Tibial nerve (tissue), 4 donors: Measurements from ENCODE around the gene KISS1. TPM values are rescaled to one million over a fixed set of nuclear protein-coding genes. Genes with fewer than 3 reads are reported as not detected.

Experiments used
- DNase-seq, 2 donors: peaks; one replicate each; pipeline ENCODE4 v3.0.0-alpha.2; 2019; ENCODE audit warnings: low spot score in 2 of 2
- H3K27ac ChIP-seq, 4 donors: fragments of 200-600 bp; sonication (generic) in 3 of 4; one replicate each; pipeline ENCODE4 v1.5.1; 2017 to 2019; ENCODE audit warnings: mild to moderate bottlenecking in 1 of 4
- H3K27me3 ChIP-seq, 2 donors: fragments of 200-600 bp; sonication (generic) in 1 of 2; one replicate each; pipeline versions ENCODE4 v1.5.1 to v1.6.0; 2017 to 2019
- H3K36me3 ChIP-seq, 3 donors: fragments of 200-600 bp; sonication (generic); one replicate each; pipeline ENCODE4 v1.5.1; 2018 to 2019
- H3K4me1 ChIP-seq, 4 donors: fragments of 200-600 bp; sonication (generic) in 3 of 4; one replicate each; pipeline ENCODE4 v1.5.1; 2017 to 2019
- H3K4me3 ChIP-seq, 4 donors: fragments of 200-600 bp; sonication (generic) in 3 of 4; one replicate each; pipeline ENCODE4 v1.5.1; 2017 to 2019; ENCODE audit warnings: mild to moderate bottlenecking in 1 of 4, moderate library complexity in 1 of 4
- H3K9me3 ChIP-seq, 4 donors: fragments of 200-600 bp; sonication (generic) in 3 of 4; one replicate each; pipeline ENCODE4 v1.5.1; 2017 to 2019
- EP300 ChIP-seq, 2 donors: sonication (generic); formaldehyde crosslinking; IDR thresholded peaks; one replicate each; pipeline ENCODE4 v1.6.1; 2017; ENCODE audit warnings: antibody characterized with exemption in 2 of 2, mild to moderate bottlenecking in 1 of 2
- POLR2A ChIP-seq, 2 donors: fragments of 450-650 bp; IDR thresholded peaks; one replicate each; pipeline ENCODE4 v1.6.1; 2017; ENCODE audit warnings: antibody characterized with exemption in 2 of 2, mild to moderate bottlenecking in 2 of 2, moderate library complexity in 2 of 2
- WGBS, 2 donors: methylation state at CpG; one replicate each; pipeline ENCODE4 v1.1.5; 2018; 5-methylcytosine and 5-hydroxymethylcytosine counted together
- total RNA-seq, 4 donors: library from RNA; depleted of rRNA; stranded (reverse); fragments of >200 nt; gene quantifications; one replicate each; pipeline ENCODE4 v1.1.0, GENCODE V29; 2016
- TF ChIP-seq, protein P1 (sequence below), 5 experiments: fragments of 200-600 bp in 3 of 5; fragments of 450-650 bp in 2 of 5; sonication (generic) in 3 of 5; IDR thresholded peaks; one replicate each; pipeline ENCODE4 v1.5.1; 2016 to 2019; ENCODE audit warnings: antibody characterized with exemption in 5 of 5, mild to moderate bottlenecking in 3 of 5, moderate library complexity in 2 of 5

Gene KISS1
- total RNA-seq, 4 donors from 2014 or later: not detected

DNA sequence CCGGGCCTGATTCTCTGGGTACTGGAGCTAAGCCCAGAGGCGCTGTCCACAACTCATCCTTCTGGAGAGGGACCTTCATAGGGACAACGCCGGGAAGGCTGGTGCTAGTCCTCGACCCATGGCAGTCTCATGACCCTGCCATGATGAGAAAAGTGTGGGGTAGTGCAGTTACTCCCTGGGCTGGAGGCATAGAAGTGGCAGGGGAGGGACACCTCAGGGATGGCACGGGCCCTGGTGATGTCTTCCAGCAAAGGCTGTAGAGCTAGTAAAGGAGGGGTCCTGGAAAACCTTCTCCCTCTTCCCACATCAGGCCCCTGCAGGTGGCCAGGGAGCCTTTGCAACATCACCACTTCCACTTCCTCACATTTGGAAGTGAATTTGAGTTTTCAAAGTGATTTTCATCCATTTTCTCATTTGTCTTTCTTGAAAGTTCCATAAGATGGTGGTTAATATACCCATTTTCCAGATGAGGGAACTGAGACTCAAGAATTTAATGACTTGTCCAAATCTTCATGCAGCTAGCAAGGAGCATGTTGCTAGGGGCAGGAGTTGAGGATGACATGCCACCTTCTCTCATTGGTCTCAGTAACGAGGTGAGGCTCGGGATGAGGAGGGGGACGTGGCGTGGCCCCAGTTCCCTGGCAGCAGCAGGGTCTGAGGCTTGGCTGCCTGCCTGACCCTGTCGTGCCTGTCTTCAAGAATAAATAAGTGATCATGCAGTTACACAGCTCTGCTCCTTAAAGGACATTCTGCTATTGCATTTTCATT lies 20.8 kb upstream of the KISS1 start:
- Histone ChIP-seq H3K27me3 (peaks cover 0 to 21% of the 10 kb centered on the region in 2 donors), H3K9me3 (no peaks in the 10 kb centered on the region), H3K4me1 (peaks cover 0 to 11% (median 0%) of the 10 kb centered on the region in 4 donors), H3K4me3 (no peak overlapping the region), H3K36me3 (no peaks in the 10 kb centered on the region), H3K27ac (no peak overlapping the region)
- no peak for DNase-seq
- no peak for TF ChIP-seq EP300 (IDR thresholded peaks at IDR 0.05)
- WGBS, 2 donors: 85 to 90% methylated on average over 11 of the region's 11 CpGs

GRCh38 chr1:204216236-204216635 lies 19.9 kb upstream of the KISS1 start:
- Histone ChIP-seq H3K27ac (no peak overlapping the region), H3K4me3 (no peak overlapping the region), H3K36me3 (no peaks in the 10 kb centered on the region), H3K27me3 (peaks cover 0 to 25% of the 10 kb centered on the region in 2 donors), H3K9me3 (no peaks in the 10 kb centered on the region), H3K4me1 (peaks cover 0 to 11% (median 0%) of the 10 kb centered on the region in 4 donors)
- TF ChIP-seq EP300 (IDR thresholded peaks at IDR 0.05) (no peak), POLR2A (IDR thresholded peaks at IDR 0.05) (no peak)
- TF ChIP-seq, protein P1, sequence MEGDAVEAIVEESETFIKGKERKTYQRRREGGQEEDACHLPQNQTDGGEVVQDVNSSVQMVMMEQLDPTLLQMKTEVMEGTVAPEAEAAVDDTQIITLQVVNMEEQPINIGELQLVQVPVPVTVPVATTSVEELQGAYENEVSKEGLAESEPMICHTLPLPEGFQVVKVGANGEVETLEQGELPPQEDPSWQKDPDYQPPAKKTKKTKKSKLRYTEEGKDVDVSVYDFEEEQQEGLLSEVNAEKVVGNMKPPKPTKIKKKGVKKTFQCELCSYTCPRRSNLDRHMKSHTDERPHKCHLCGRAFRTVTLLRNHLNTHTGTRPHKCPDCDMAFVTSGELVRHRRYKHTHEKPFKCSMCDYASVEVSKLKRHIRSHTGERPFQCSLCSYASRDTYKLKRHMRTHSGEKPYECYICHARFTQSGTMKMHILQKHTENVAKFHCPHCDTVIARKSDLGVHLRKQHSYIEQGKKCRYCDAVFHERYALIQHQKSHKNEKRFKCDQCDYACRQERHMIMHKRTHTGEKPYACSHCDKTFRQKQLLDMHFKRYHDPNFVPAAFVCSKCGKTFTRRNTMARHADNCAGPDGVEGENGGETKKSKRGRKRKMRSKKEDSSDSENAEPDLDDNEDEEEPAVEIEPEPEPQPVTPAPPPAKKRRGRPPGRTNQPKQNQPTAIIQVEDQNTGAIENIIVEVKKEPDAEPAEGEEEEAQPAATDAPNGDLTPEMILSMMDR (IDR thresholded peaks at IDR 0.05): no peak
- no peak for DNase-seq
- 84 to 87% methylated on average over 4 of the region's 4 CpGs for WGBS, 2 donors

GRCh38 chr1:204213668-204214662 lies 17.7 kb upstream of the KISS1 start, which contains the start of gene GOLT1A:
Gene GOLT1A, minus strand, starts transcription at chr1:204213988. Its CDS starts 82 bp downstream, at chr1:204213906.
- peaks cover 0 to 11% (median 0%) of the 10 kb centered on the region in 4 donors for H3K4me1 ChIP-seq
- peak; percentile 33 to 48 for DNase-seq
- 9 to 13% methylated on average over 23 to 39 of the region's 41 CpGs for WGBS, 2 donors
- peak within 1 kb of the TSS in 1 of 4 donors; percentile 22 for H3K27ac ChIP-seq
- no peaks in the 10 kb centered on the region for H3K9me3 ChIP-seq
- no peaks in the 10 kb centered on the region for H3K36me3 ChIP-seq
- peak within 1 kb of the TSS in 2 of 4 donors; percentile 7 to 26 for H3K4me3 ChIP-seq
- peaks cover 0 to 34% of the 10 kb centered on the region in 2 donors for H3K27me3 ChIP-seq
- TF ChIP-seq, protein P1 (IDR thresholded peaks at IDR 0.05): peak; percentile 54 to 87 (median 68)
- TF ChIP-seq EP300 (IDR thresholded peaks at IDR 0.05) (peak in 1 of 2 donors; percentile 38), POLR2A (IDR thresholded peaks at IDR 0.05) (no peak)

- 92 to 94% methylated on average over 3 of the region's 3 CpGs for WGBS, 2 donors
- H3K4me3 ChIP-seq: no peak overlapping the region
- DNase-seq: no peak
- H3K9me3 ChIP-seq: no peaks in the 10 kb centered on the region
- H3K36me3 ChIP-seq: no peaks in the 10 kb centered on the region
- no peak overlapping the region for H3K27ac ChIP-seq
- peaks cover 0 to 11% (median 0%) of the 10 kb centered on the region in 4 donors for H3K4me1 ChIP-seq
- no peak for TF ChIP-seq POLR2A (IDR thresholded peaks at IDR 0.05)
- TF ChIP-seq EP300 (IDR thresholded peaks at IDR 0.05): no peak
- TF ChIP-seq, protein P1 (IDR thresholded peaks at IDR 0.05): no peak
- peaks cover 0 to 34% of the 10 kb centered on the region in 2 donors for H3K27me3 ChIP-seq
Measured at GRCh38 chr1:204212715-204213114, 16.4 kb upstream of the KISS1 start.

GRCh38 chr1:204211046-204211445 lies 14.8 kb upstream of the KISS1 start:
- peaks cover 0 to 34% of the 10 kb centered on the region in 2 donors for H3K27me3 ChIP-seq
- TF ChIP-seq EP300 (IDR thresholded peaks at IDR 0.05) (no peak), POLR2A (IDR thresholded peaks at IDR 0.05) (no peak)
- TF ChIP-seq, protein P1 (IDR thresholded peaks at IDR 0.05): no peak
- peaks cover 0 to 21% (median 0%) of the 10 kb centered on the region in 4 donors for H3K4me1 ChIP-seq
- WGBS, 2 donors: 79 to 80% methylated on average over 7 of the region's 7 CpGs
- DNase-seq: no peak
- H3K36me3 ChIP-seq: no peaks in the 10 kb centered on the region
- H3K4me3 ChIP-seq: no peak overlapping the region
- no peak overlapping the region for H3K27ac ChIP-seq
- no peaks in the 10 kb centered on the region for H3K9me3 ChIP-seq
